Measurements from ENCODE around the gene MED26.

The MED26 gene

DNA sequence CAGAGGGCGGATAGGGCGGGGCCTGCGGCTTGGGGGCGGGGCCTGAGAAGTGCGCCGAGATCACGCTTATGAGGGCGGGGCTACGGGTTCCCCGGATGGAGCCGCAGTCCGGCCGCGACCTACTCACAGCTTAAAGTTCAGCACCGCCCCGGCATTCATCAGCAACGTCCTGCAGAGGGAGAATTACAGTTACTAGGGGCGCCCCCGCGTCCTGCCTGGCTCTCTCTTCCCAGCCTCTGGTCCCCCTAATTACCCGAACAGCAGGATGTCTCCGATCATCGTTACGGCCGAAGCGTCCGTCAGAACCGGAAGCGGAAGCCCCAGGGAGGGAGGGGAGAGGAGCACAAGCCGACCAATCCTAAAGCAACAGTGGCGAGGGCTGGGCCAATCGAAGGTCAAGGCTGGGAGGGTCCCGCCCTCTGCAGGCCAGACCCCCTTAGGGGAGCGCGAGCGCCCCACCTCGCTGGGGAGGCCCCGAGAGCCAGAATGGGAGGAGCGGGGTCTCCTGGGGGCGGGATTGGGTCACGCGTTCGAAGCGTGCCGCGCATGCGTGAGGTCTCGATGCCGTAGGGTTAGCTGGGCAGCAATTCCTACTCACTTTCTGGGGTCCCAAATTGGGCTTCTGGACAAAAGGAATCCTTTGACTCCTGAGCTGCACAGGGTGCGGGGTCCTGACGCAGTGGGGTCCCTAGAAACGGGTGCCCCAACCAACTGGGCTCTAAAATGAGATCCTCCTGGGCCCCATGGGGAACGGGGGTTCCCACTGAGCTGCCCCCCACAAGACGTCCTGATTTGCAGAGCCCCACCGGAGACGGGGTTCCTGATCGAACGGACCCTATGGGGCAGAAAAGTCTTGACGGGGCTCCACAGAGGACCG, 32.1 kb upstream of the MED26 start, which contains the start of gene SMIM7 (continued):
- TF ChIP-seq, protein P1, sequence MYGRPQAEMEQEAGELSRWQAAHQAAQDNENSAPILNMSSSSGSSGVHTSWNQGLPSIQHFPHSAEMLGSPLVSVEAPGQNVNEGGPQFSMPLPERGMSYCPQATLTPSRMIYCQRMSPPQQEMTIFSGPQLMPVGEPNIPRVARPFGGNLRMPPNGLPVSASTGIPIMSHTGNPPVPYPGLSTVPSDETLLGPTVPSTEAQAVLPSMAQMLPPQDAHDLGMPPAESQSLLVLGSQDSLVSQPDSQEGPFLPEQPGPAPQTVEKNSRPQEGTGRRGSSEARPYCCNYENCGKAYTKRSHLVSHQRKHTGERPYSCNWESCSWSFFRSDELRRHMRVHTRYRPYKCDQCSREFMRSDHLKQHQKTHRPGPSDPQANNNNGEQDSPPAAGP (tag by site-specific recombination; IDR thresholded peaks at IDR 0.05): peak; percentile 45; the same call in 1 of the 2 replicates
- TF ChIP-seq ZNF324 (tag by site-specific recombination; IDR thresholded peaks at IDR 0.05) (peak; percentile 70), KLF16 (tag by site-specific recombination; IDR thresholded peaks at IDR 0.05) (peak; percentile 72), ZNF140 (tag by site-specific recombination; IDR thresholded peaks at IDR 0.05) (peak; percentile 100), KLF1 (tag by site-specific recombination; IDR thresholded peaks at IDR 0.05) (0 out of 2 replicates have a peak, but pooled peaks have one; percentile 40), HOXC10 (CRISPR knock-in tag; IDR thresholded peaks at IDR 0.05) (no peak), ZNF76 (tag by site-specific recombination; IDR thresholded peaks at IDR 0.05; ENCODE audit: borderline replicate concordance, low read depth) (peak; percentile 28; the same call in 1 of the 2 replicates), ZNF266 (tag by site-specific recombination; IDR thresholded peaks at IDR 0.05; ENCODE audit: low read depth) (no peak), ZNF510 (tag by site-specific recombination; IDR thresholded peaks at IDR 0.05; ENCODE audit: insufficient replicate concordance) (no peak), KLF7 (tag by site-specific recombination; IDR thresholded peaks at IDR 0.05; ENCODE audit: borderline replicate concordance) (no peak), ZNF558 (tag by site-specific recombination; IDR thresholded peaks at IDR 0.05) (no peak), ZNF629 (tag by site-specific recombination; IDR thresholded peaks at IDR 0.05) (peak; percentile 73), ZNF335 (tag by site-specific recombination; conservative IDR thresholded peaks at IDR 0.05) (no peak), GLIS1 (tag by site-specific recombination; IDR thresholded peaks at IDR 0.05) (peak; percentile 94), YY1 (tag by site-specific recombination; IDR thresholded peaks at IDR 0.05) (no peak), MYNN (tag by site-specific recombination; IDR thresholded peaks at IDR 0.05; ENCODE audit: borderline replicate concordance) (no peak), ZNF600 (tag by site-specific recombination; IDR thresholded peaks at IDR 0.05) (0 out of 2 replicates have a peak, but pooled peaks have one; percentile 43), ZNF223 (tag by site-specific recombination; IDR thresholded peaks at IDR 0.05) (no peak)
- TF ChIP-seq, protein P2, sequence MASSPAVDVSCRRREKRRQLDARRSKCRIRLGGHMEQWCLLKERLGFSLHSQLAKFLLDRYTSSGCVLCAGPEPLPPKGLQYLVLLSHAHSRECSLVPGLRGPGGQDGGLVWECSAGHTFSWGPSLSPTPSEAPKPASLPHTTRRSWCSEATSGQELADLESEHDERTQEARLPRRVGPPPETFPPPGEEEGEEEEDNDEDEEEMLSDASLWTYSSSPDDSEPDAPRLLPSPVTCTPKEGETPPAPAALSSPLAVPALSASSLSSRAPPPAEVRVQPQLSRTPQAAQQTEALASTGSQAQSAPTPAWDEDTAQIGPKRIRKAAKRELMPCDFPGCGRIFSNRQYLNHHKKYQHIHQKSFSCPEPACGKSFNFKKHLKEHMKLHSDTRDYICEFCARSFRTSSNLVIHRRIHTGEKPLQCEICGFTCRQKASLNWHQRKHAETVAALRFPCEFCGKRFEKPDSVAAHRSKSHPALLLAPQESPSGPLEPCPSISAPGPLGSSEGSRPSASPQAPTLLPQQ (tag by site-specific recombination; IDR thresholded peaks at IDR 0.05): peak; percentile 61; the same call in 1 of the 2 replicates
- TF ChIP-seq, protein P3, sequence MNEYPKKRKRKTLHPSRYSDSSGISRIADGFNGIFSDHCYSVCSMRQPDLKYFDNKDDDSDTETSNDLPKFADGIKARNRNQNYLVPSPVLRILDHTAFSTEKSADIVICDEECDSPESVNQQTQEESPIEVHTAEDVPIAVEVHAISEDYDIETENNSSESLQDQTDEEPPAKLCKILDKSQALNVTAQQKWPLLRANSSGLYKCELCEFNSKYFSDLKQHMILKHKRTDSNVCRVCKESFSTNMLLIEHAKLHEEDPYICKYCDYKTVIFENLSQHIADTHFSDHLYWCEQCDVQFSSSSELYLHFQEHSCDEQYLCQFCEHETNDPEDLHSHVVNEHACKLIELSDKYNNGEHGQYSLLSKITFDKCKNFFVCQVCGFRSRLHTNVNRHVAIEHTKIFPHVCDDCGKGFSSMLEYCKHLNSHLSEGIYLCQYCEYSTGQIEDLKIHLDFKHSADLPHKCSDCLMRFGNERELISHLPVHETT (tag by site-specific recombination; IDR thresholded peaks at IDR 0.05): peak; percentile 48; the same call in 1 of the 2 replicates
- TF ChIP-seq, protein P4, sequence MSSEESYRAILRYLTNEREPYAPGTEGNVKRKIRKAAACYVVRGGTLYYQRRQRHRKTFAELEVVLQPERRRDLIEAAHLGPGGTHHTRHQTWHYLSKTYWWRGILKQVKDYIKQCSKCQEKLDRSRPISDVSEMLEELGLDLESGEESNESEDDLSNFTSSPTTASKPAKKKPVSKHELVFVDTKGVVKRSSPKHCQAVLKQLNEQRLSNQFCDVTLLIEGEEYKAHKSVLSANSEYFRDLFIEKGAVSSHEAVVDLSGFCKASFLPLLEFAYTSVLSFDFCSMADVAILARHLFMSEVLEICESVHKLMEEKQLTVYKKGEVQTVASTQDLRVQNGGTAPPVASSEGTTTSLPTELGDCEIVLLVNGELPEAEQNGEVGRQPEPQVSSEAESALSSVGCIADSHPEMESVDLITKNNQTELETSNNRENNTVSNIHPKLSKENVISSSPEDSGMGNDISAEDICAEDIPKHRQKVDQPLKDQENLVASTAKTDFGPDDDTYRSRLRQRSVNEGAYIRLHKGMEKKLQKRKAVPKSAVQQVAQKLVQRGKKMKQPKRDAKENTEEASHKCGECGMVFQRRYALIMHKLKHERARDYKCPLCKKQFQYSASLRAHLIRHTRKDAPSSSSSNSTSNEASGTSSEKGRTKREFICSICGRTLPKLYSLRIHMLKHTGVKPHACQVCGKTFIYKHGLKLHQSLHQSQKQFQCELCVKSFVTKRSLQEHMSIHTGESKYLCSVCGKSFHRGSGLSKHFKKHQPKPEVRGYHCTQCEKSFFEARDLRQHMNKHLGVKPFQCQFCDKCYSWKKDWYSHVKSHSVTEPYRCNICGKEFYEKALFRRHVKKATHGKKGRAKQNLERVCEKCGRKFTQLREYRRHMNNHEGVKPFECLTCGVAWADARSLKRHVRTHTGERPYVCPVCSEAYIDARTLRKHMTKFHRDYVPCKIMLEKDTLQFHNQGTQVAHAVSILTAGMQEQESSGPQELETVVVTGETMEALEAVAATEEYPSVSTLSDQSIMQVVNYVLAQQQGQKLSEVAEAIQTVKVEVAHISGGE (tag by site-specific recombination; conservative IDR thresholded peaks at IDR 0.05; ENCODE audit: low read depth): peak; percentile 84

All from HEK293 (cell line).